Mesendoderm (in vitro differentiated cells): ENCODE data around the gene KRTAP4-1. TPM values are rescaled to one million over a fixed set of nuclear protein-coding genes. Genes with fewer than 3 reads are reported as not detected.

Experiments
- small RNA-seq: library from polyadenylated mRNA; stranded (forward); fragments of <200 nt; extraction: miRNeasy Mini kit (QIAGEN cat#:217004); gene quantifications from one replicate; pipeline ENCODE3, GENCODE V24; 2013; ENCODE audit not compliant: insufficient read depth

Gene KRTAP4-1

Small RNA genes within 50 kb of the gene (small RNA-seq; reads per million reads assigned to genes)
- gene KRTAP4-17P = not detected
